Natural killer cell (primary cell): Measurements from ENCODE around the gene TEKT2. TPM values are rescaled to one million over a fixed set of nuclear protein-coding genes. Genes with fewer than 3 reads are reported as not detected.

Source experiments
- ATAC-seq, 3 donors: fragments of 150-1000 bp in 2 of 3; fragments of 200-7000 bp in 1 of 3; cut with Tn5 transposase; 1 replicate in 1 of 3; 2 replicates in 2 of 3; pipeline ENCODE4 v1.10.0; 2021; ENCODE audit warnings: mild to moderate bottlenecking in 2 of 3, moderate library complexity in 2 of 3
- DNase-seq, 2 donors: peaks; one replicate each; pipeline versions ENCODE4 v3.0.0 to v3.0.0-alpha.2; 2013 to 2021; ENCODE audit warnings: mixed read lengths in 1 of 2
- H3K27ac ChIP-seq: one replicate; pipeline ENCODE4 v1.5.1; 2013; ENCODE audit warnings: mild to moderate bottlenecking, low read length
- H3K27me3 ChIP-seq: one replicate; pipeline ENCODE4 v1.6.1; 2013; ENCODE audit warnings: low read length; ENCODE audit not compliant: control insufficient read depth, insufficient read depth
- H3K36me3 ChIP-seq: one replicate; pipeline ENCODE4 v1.6.1; 2013; ENCODE audit warnings: low read length; ENCODE audit not compliant: control insufficient read depth, insufficient read depth
- H3K4me1 ChIP-seq: one replicate; pipeline ENCODE4 v1.6.1; 2013; ENCODE audit warnings: low read length; ENCODE audit not compliant: control insufficient read depth, insufficient read depth
- H3K4me3 ChIP-seq: one replicate; pipeline ENCODE4 v1.5.1; 2013; ENCODE audit warnings: low read length
- H3K9me3 ChIP-seq: one replicate; pipeline ENCODE4 v1.6.1; 2013; ENCODE audit warnings: low read length; ENCODE audit not compliant: control insufficient read depth, insufficient read depth
- H3K27ac Mint-ChIP-seq, 2 donors: one replicate each; pipeline ENCODE4 v1.8.0; 2022; ENCODE audit warnings: mild to moderate bottlenecking in 2 of 2, mixed read lengths in 2 of 2, moderate library complexity in 1 of 2
- H3K27me3 Mint-ChIP-seq, 2 donors: one replicate each; pipeline ENCODE4 v1.8.0; 2022; ENCODE audit warnings: low read depth in 2 of 2, mixed read lengths in 2 of 2
- H3K36me3 Mint-ChIP-seq: one replicate; pipeline ENCODE4 v1.8.0; 2022; ENCODE audit warnings: mixed read lengths
- H3K4me1 Mint-ChIP-seq, 2 donors: one replicate each; pipeline ENCODE4 v1.8.0; 2022; ENCODE audit warnings: mixed read lengths in 2 of 2
- H3K4me3 Mint-ChIP-seq: one replicate; pipeline ENCODE4 v1.8.0; 2022; ENCODE audit warnings: mild to moderate bottlenecking, moderate library complexity, mixed read lengths
- H3K9me3 Mint-ChIP-seq, 2 donors: one replicate each; pipeline ENCODE4 v1.8.0; 2022; ENCODE audit warnings: mixed read lengths in 2 of 2
- WGBS: methylation state at CpG from one replicate; pipeline ENCODE4 v1.1.7; 2013; ENCODE audit warnings: missing lambda C conversion rate; ENCODE audit not compliant: insufficient coverage; 5-methylcytosine and 5-hydroxymethylcytosine counted together
- intact Hi-C: fragments of 100-400 bp; cut with micrococcal nuclease; formaldehyde crosslinking; loops from one replicate; pipeline ENCODE4 v1.14.2; 2022
- total RNA-seq, 4 donors: library from RNA; stranded (reverse); fragments of 120-200 nt in 1 of 4; gene quantifications; one replicate each; pipeline versions ENCODE4 v1.2.3 to v1.2.4, GENCODE V29; 2013 to 2022
- TF ChIP-seq, protein P1 (sequence below): fragments of 200-600 bp; IDR thresholded peaks from one replicate; pipeline ENCODE4 v1.8.0; 2022; ENCODE audit warnings: antibody characterized with exemption

Gene TEKT2
- total RNA-seq, 3 donors from 2014 or later (not counting 1 experiment from before 2014, with no cell fraction given), result 0.24 to 0.35 TPM; not detected in 1

DNA sequence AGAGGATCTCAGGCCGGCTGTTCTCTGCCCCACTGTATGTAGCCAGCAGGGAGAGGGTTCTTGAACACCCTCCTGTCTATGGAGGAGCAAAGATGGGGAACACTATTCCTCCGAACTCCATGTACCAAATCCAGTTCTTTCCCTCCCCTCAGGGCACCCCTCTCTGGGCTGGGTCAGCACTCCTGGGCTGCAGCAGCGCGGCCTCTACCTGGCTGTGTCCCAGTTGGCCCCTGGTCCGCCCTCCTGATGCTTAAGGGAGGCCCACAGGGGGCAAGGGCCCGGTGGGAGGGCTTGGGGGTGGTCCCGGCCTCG, 4.3 kb downstream of the TEKT2 start:
- ATAC-seq, result peak in 1 of 3 donors; percentile 5
- intact Hi-C loops, result loop anchor here (2.0 kb wide), 1 partner anchor 61 kb away; the partner anchor contains the start of gene TRAPPC3

DNA sequence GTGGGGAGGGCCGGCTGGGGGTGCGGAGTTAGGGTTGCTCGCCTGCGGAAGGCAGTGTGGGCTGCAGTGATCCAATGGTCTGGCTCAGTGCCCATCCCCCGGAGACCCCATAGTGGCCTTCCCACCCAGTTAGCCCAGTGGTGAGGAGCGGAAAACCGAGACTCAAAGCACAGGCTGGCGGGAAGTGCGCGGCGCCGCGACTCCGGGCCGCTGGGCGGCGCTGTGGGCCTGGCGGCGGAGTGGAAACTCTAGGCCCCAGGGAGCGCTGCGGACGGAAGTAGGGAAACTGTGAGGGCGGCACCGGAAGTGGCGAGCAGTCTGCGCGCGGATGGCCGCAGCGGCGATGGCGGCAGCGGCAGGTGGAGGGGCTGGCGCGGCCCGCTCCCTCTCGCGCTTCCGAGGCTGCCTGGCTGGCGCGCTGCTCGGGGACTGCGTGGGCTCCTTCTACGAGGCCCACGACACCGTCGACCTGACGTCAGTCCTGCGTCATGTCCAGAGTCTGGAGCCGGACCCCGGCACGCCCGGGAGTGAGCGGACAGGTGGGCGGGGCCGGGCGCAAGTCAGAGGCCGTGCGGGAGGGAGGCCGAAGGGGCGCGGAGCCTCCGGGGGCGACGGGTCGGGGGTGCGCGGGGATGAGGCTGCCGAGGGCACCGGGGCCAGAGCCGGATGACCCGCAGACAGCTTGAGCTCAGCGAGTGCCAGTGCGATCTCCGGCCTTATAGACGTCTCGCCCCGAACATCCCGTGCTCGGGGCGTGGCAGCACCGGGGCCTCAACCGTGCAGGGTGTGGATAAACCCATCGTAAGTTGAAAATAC, 4.9 kb downstream of the TEKT2 start, which contains the start of gene ADPRS:
ADPRS (plus strand) TSS at position 316 of the 816 bp plus-strand sequence; CDS start at position 329, 13 bp downstream.
- TF ChIP-seq, protein P1, sequence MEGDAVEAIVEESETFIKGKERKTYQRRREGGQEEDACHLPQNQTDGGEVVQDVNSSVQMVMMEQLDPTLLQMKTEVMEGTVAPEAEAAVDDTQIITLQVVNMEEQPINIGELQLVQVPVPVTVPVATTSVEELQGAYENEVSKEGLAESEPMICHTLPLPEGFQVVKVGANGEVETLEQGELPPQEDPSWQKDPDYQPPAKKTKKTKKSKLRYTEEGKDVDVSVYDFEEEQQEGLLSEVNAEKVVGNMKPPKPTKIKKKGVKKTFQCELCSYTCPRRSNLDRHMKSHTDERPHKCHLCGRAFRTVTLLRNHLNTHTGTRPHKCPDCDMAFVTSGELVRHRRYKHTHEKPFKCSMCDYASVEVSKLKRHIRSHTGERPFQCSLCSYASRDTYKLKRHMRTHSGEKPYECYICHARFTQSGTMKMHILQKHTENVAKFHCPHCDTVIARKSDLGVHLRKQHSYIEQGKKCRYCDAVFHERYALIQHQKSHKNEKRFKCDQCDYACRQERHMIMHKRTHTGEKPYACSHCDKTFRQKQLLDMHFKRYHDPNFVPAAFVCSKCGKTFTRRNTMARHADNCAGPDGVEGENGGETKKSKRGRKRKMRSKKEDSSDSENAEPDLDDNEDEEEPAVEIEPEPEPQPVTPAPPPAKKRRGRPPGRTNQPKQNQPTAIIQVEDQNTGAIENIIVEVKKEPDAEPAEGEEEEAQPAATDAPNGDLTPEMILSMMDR, result peak; percentile 98
- Mint-ChIP-seq H3K4me1 (peaks cover 17 to 19% of the 10 kb centered on the region in 2 donors), H3K9me3 (no peaks in the 10 kb centered on the region), H3K4me3 (peak within 1 kb of the TSS; percentile 91), H3K27me3 (peaks cover 0 to 3% of the 10 kb centered on the region in 2 donors), H3K36me3 (no peaks in the 10 kb centered on the region), H3K27ac (peak within 1 kb of the TSS; percentile 82 to 94)
- H3K36me3 ChIP-seq, result peaks cover 28% of the 10 kb centered on the region
- peak within 1 kb of the TSS; percentile 79 for H3K4me3 ChIP-seq
- H3K27ac ChIP-seq, result peak within 1 kb of the TSS; percentile 82
- no peaks in the 10 kb centered on the region for H3K9me3 ChIP-seq
- H3K27me3 ChIP-seq, result peaks cover 6% of the 10 kb centered on the region
- WGBS, result under 1% methylated on average over 84 of the region's 84 CpGs
- ATAC-seq, result peak; percentile 91 to 98 (median 93)
- DNase-seq, result peak; percentile 87 to 96
- H3K4me1 ChIP-seq, result peaks cover 33% of the 10 kb centered on the region
- intact Hi-C loops, result loop anchor here (2.0 kb wide), 1 partner anchor 60 kb away; the partner anchor contains the start of gene TRAPPC3

More for the DNA sequence above, 4.3 kb downstream of the TEKT2 start:
- TF ChIP-seq, protein P1, result no peak
- DNase-seq, result no peak
- peak overlapping the region; percentile 91 for H3K4me3 Mint-ChIP-seq
- peaks cover 17 to 19% of the 10 kb centered on the region in 2 donors for H3K4me1 Mint-ChIP-seq
- H3K27me3 Mint-ChIP-seq, result peaks cover 0 to 3% of the 10 kb centered on the region in 2 donors
- H3K27me3 ChIP-seq, result peaks cover 6% of the 10 kb centered on the region
- no peaks in the 10 kb centered on the region for H3K9me3 Mint-ChIP-seq
- H3K27ac Mint-ChIP-seq, result peak overlapping the region; percentile 82 to 94
- H3K4me3 ChIP-seq, result peak overlapping the region; percentile 37
- no peaks in the 10 kb centered on the region for H3K9me3 ChIP-seq
- H3K27ac ChIP-seq, result peak overlapping the region; percentile 59
- WGBS, result 30% methylated on average over 8 of the region's 8 CpGs
- peaks cover 35% of the 10 kb centered on the region for H3K4me1 ChIP-seq
- no peaks in the 10 kb centered on the region for H3K36me3 Mint-ChIP-seq
- peaks cover 22% of the 10 kb centered on the region for H3K36me3 ChIP-seq

DNA sequence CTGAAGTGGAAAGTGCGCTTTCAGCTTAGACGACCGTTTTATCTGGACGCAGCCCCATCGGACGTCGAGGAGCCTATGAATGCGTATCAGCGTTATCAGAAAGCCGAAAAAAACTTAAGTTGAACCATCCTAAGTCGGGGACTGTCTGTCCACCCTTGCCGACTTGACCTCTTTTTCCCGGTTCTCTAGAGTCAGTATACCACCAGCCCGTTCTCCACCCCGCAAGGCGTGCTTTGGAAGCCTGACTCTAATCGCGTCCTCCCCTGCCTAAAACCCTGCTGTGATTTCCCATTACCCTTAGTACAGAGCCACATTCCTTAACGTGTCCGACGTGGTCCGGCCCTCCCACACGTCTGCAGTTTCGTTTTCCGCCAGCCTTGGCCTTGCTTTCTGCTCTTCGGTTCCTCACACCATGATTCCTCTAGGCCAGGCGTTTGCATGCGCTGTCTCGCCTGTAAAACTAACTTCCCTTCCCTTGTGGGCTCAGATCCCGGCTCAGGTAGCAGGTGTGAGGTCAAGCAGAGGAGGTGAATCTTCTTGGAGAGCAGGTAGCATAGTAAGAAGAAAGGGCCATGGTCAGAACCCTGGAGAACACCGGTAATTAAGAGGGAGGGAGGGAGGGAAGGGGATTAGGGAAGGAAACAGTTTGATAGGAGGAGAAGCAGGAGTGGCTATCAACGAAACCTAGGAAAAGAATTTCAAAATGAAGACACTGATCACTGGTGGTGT, 5.7 kb downstream of the TEKT2 start:
- Histone ChIP-seq H3K9me3 (no peaks in the 10 kb centered on the region), H3K4me1 (peaks cover 25% of the 10 kb centered on the region), H3K4me3 (peak overlapping the region; percentile 79), H3K36me3 (peaks cover 34% of the 10 kb centered on the region), H3K27ac (peak overlapping the region; percentile 82), H3K27me3 (peaks cover 6% of the 10 kb centered on the region)
- Mint-ChIP-seq H3K36me3 (no peaks in the 10 kb centered on the region), H3K27me3 (peaks cover 0 to under 1% of the 10 kb centered on the region in 2 donors), H3K9me3 (no peaks in the 10 kb centered on the region), H3K27ac (peak overlapping the region; percentile 82 to 94), H3K4me1 (peaks cover 17 to 19% of the 10 kb centered on the region in 2 donors), H3K4me3 (peak overlapping the region; percentile 91)
- DNase-seq (peak in 1 of 2 donors; percentile 47), ATAC-seq (no peak)
- intact Hi-C loops, result loop anchor here (2.0 kb wide), 1 partner anchor 59 kb away; the partner anchor contains the start of gene TRAPPC3
- TF ChIP-seq, protein P1, result no peak
- 6% methylated on average over 32 of the region's 32 CpGs for whole genome bisulfite sequencing
